PFSK-1 (cell line): Measurements from ENCODE around the gene TM6SF1.

Experiments
- POLR2AphosphoS5 ChIP-seq: IDR thresholded peaks from 2 replicates; pipeline ENCODE4 v1.6.1; 2012; ENCODE audit warnings: low read depth, mild to moderate bottlenecking, control low read depth, low read length, moderate library complexity
- TAF1 ChIP-seq: IDR thresholded peaks from 2 replicates; pipeline ENCODE4 v1.6.1; 2012; ENCODE audit warnings: low read length, control low read depth, borderline replicate concordance; ENCODE audit not compliant: insufficient read depth
- TF ChIP-seq, protein P1 (sequence below), 2 experiments: IDR thresholded peaks; 2 replicates each; pipeline versions ENCODE4 v1.6.1 to v1.8.0; 2011 to 2012; ENCODE audit warnings: low read depth in 2 of 2, low read length in 2 of 2, control low read depth in 1 of 2, inconsistent platforms in 1 of 2, mild to moderate bottlenecking in 1 of 2, moderate library complexity in 1 of 2; ENCODE audit not compliant: insufficient read depth in 1 of 2

DNA sequence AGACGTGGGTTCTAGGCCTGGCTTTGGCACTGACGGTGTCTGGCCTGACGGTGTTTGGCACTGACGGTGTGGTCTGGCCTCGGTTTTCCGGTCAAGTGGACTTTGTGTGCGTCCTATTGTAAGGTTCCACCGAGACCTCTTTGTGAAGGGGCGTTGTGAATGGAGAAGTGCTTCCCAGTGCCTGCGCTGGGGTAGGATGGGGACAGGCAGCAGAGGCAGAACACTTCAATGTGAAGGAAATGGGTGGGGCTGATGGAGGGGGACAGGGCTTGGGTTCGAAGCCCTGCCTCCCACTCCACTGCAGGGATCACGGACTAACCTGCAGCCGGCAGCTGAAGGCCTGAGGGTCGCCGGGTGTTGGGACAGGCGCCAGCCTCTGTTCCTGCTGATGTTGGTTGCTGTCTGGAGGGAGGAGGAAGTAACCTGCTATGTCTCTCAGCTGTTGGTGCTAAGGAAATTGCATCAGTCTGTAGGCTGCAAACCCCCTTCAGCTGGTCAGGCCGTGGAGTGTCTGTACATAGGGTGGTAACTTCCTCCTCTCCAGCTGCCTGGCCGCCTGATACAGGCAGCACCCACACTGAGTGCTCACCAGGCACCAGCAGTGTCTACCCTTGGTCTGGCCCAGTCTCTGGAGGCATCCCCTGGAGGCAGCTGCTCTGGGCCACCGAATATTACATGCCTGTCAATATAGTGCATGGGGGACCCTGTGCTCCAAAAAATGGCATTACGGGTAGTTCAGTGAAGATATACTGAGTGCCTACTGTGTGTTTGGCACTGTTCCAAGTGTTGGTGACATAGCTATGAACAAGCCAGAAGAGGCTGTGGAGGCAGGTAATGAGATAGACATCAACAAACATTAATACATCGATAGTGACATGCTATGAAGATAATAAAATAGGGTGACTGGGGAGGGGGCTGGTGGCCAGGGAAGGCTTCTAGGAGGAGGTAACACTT is 1.1 kb downstream of the TM6SF1 start:
- TF ChIP-seq, protein P1, sequence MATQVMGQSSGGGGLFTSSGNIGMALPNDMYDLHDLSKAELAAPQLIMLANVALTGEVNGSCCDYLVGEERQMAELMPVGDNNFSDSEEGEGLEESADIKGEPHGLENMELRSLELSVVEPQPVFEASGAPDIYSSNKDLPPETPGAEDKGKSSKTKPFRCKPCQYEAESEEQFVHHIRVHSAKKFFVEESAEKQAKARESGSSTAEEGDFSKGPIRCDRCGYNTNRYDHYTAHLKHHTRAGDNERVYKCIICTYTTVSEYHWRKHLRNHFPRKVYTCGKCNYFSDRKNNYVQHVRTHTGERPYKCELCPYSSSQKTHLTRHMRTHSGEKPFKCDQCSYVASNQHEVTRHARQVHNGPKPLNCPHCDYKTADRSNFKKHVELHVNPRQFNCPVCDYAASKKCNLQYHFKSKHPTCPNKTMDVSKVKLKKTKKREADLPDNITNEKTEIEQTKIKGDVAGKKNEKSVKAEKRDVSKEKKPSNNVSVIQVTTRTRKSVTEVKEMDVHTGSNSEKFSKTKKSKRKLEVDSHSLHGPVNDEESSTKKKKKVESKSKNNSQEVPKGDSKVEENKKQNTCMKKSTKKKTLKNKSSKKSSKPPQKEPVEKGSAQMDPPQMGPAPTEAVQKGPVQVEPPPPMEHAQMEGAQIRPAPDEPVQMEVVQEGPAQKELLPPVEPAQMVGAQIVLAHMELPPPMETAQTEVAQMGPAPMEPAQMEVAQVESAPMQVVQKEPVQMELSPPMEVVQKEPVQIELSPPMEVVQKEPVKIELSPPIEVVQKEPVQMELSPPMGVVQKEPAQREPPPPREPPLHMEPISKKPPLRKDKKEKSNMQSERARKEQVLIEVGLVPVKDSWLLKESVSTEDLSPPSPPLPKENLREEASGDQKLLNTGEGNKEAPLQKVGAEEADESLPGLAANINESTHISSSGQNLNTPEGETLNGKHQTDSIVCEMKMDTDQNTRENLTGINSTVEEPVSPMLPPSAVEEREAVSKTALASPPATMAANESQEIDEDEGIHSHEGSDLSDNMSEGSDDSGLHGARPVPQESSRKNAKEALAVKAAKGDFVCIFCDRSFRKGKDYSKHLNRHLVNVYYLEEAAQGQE (IDR thresholded peaks at IDR 0.05; ENCODE audit: insufficient read depth in 1 of 2, low read depth in 2 of 2, low read length in 2 of 2) = no peak
- TF ChIP-seq TAF1 = no peak
- no peak for TF ChIP-seq POLR2AphosphoS5
